Upper lobe of left lung (tissue), 6 donors: Measurements from ENCODE around the gene FAM177A1. TPM values are rescaled to one million over a fixed set of nuclear protein-coding genes. Genes with fewer than 3 reads are reported as not detected.
"Not testable (repeated sequence)": the region's sequence is repeated elsewhere in the genome, so short reads cannot be mapped to it uniquely, and the experiment has no call there.

Experiments used
- ATAC-seq, 2 donors: fragments of 200-7000 bp; cut with Tn5 transposase; one replicate each; pipeline ENCODE4 v1.9.1; 2022; ENCODE audit warnings: mild to moderate bottlenecking in 2 of 2, moderate library complexity in 2 of 2; ENCODE audit not compliant: low FRiP score in 2 of 2
- DNase-seq, 2 donors: peaks; one replicate each; pipeline ENCODE4 v3.0.0-alpha.2; 2019 to 2020
- H3K27ac ChIP-seq, 4 donors: fragments of 200-600 bp; sonication (generic); one replicate each; pipeline ENCODE4 v1.5.1; 2016 to 2019
- H3K27me3 ChIP-seq, 4 donors: fragments of 200-600 bp; sonication (generic); one replicate each; pipeline ENCODE4 v1.5.1; 2017 to 2019
- H3K36me3 ChIP-seq, 4 donors: fragments of 200-600 bp; sonication (generic); one replicate each; pipeline ENCODE4 v1.5.1; 2016 to 2019
- H3K4me1 ChIP-seq, 4 donors: fragments of 200-600 bp; sonication (generic); one replicate each; pipeline ENCODE4 v1.5.1; 2018 to 2019
- H3K4me3 ChIP-seq, 4 donors: fragments of 200-600 bp; sonication (generic); one replicate each; pipeline ENCODE4 v1.5.1; 2017 to 2019; ENCODE audit warnings: mild to moderate bottlenecking in 2 of 4, moderate library complexity in 1 of 4
- H3K9me3 ChIP-seq, 4 donors: fragments of 200-600 bp; sonication (generic); one replicate each; pipeline ENCODE4 v1.5.1; 2018 to 2019
- EP300 ChIP-seq, 4 donors: sonication (generic); formaldehyde crosslinking; IDR thresholded peaks; one replicate each; pipeline ENCODE4 v1.5.1; 2017; ENCODE audit warnings: antibody characterized with exemption in 4 of 4, control low read depth in 2 of 4
- POLR2A ChIP-seq, 4 donors: fragments of 450-650 bp; IDR thresholded peaks; one replicate each; pipeline ENCODE4 v1.5.1; 2016 to 2017; ENCODE audit warnings: antibody characterized with exemption in 4 of 4, mild to moderate bottlenecking in 2 of 4
- POLR2AphosphoS5 ChIP-seq, 2 donors: sonication (generic); formaldehyde crosslinking; IDR thresholded peaks; one replicate each; pipeline ENCODE4 v1.5.1; 2017; ENCODE audit warnings: antibody characterized with exemption in 2 of 2
- WGBS, 2 donors: methylation state at CpG; one replicate each; pipeline ENCODE4 v1.1.5; 2017 to 2018; 5-methylcytosine and 5-hydroxymethylcytosine counted together
- total RNA-seq, 6 donors: library from RNA; depleted of rRNA in 4 of 6; stranded (reverse); fragments of >200 nt in 4 of 6; gene quantifications; one replicate each; pipeline versions ENCODE4 v1.1.0 to v1.2.1, GENCODE V29; 2016 to 2021
- TF ChIP-seq, protein P1 (sequence below), 6 experiments: fragments of 450-650 bp in 4 of 6; fragments of 200-600 bp in 2 of 6; sonication (generic) in 2 of 6; IDR thresholded peaks; one replicate each; pipeline ENCODE4 v1.5.1; 2016 to 2019; ENCODE audit warnings: antibody characterized with exemption in 6 of 6
- donor health status: DM: no; HTN: no; CAD: no; lungs with moderate emphysema.
- donor health status: DM: no; HTN: yes; CAD: no; lungs with severe emphysema.

FAM177A1 gene
- total RNA-seq, 6 donors from 2014 or later: 88.5 to 221 (median 116) TPM

- ATAC-seq (no peak), DNase-seq (no peak)
- Histone ChIP-seq H3K27ac (no peak overlapping the region), H3K4me3 (no peak overlapping the region), H3K36me3 (peaks cover under 1 to 40% (median 20%) of the 10 kb centered on the region in 4 donors), H3K4me1 (no peaks in the 10 kb centered on the region), H3K9me3 (peaks cover 0 to 16% (median 14%) of the 10 kb centered on the region in 4 donors), H3K27me3 (no peaks in the 10 kb centered on the region)
- TF ChIP-seq EP300 (IDR thresholded peaks at IDR 0.05): no peak
- TF ChIP-seq POLR2AphosphoS5 (IDR thresholded peaks at IDR 0.05): no peak
- no peak for TF ChIP-seq POLR2A (IDR thresholded peaks at IDR 0.05)
- TF ChIP-seq, protein P1, sequence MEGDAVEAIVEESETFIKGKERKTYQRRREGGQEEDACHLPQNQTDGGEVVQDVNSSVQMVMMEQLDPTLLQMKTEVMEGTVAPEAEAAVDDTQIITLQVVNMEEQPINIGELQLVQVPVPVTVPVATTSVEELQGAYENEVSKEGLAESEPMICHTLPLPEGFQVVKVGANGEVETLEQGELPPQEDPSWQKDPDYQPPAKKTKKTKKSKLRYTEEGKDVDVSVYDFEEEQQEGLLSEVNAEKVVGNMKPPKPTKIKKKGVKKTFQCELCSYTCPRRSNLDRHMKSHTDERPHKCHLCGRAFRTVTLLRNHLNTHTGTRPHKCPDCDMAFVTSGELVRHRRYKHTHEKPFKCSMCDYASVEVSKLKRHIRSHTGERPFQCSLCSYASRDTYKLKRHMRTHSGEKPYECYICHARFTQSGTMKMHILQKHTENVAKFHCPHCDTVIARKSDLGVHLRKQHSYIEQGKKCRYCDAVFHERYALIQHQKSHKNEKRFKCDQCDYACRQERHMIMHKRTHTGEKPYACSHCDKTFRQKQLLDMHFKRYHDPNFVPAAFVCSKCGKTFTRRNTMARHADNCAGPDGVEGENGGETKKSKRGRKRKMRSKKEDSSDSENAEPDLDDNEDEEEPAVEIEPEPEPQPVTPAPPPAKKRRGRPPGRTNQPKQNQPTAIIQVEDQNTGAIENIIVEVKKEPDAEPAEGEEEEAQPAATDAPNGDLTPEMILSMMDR (IDR thresholded peaks at IDR 0.05): no peak
- WGBS, 2 donors: 91 to 98% methylated on average over 4 to 5 of the region's 5 CpGs
Measured at GRCh38 chr14:35034440-35034833, 11.6 kb upstream of the FAM177A1 start.

GRCh38 chr14:35034944-35035554, 11.0 kb upstream of the FAM177A1 start:
- ATAC-seq, H3K4me3 ChIP-seq, DNase-seq, H3K27me3 ChIP-seq, H3K4me1 ChIP-seq, H3K27ac ChIP-seq: not testable (repeated sequence)
- WGBS, 2 donors: 90 to 92% methylated on average over 5 of the region's 5 CpGs
- Histone ChIP-seq H3K36me3 (peaks cover 0 to 34% (median 17%) of the 10 kb centered on the region in 4 donors), H3K9me3 (peaks cover 0 to 16% (median 14%) of the 10 kb centered on the region in 4 donors)

- H3K36me3 ChIP-seq, H3K4me1 ChIP-seq, H3K4me3 ChIP-seq, H3K27me3 ChIP-seq, ATAC-seq, H3K27ac ChIP-seq: not testable (repeated sequence)
- WGBS, 2 donors: 94 to 100% methylated on average over 1 to 11 of the region's 17 CpGs
- peaks cover 0 to 16% (median 14%) of the 10 kb centered on the region in 4 donors for H3K9me3 ChIP-seq
- DNase-seq: peak in 1 of 2 donors; percentile 60
Measured at GRCh38 chr14:35038312-35038711, 7.8 kb upstream of the FAM177A1 start.

DNA sequence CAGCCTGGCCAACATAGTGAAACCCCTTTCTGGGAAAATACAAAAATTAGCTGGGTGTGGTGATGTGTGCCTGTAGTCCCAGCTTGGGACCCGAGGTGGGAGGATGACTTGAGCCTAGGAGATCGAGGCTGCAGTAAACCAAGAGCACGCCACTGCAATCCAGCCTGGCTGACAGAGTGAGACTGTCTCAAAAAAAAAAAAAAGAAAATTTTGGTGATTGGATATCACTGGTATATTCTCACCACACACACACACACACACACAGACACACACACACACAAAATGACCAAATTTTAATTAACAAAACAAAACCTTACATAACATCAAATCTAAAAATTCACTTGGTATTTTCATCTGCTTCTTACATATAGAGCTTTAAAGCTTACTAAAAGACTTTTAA, 3.4 kb upstream of the FAM177A1 start:
- WGBS, 2 donors: 90 to 97% methylated on average over 3 of the region's 3 CpGs
- H3K4me3 ChIP-seq: no peak overlapping the region
- peaks cover 10 to 12% (median 11%) of the 10 kb centered on the region in 4 donors for H3K4me1 ChIP-seq
- no peak for ATAC-seq
- H3K9me3 ChIP-seq: no peaks in the 10 kb centered on the region
- TF ChIP-seq POLR2A (IDR thresholded peaks at IDR 0.05): no peak
- TF ChIP-seq POLR2AphosphoS5 (IDR thresholded peaks at IDR 0.05): no peak
- TF ChIP-seq EP300 (IDR thresholded peaks at IDR 0.05): no peak
- TF ChIP-seq, protein P1 (IDR thresholded peaks at IDR 0.05): no peak
- no peak overlapping the region for H3K27ac ChIP-seq
- no peaks in the 10 kb centered on the region for H3K36me3 ChIP-seq
- DNase-seq: no peak
- no peaks in the 10 kb centered on the region for H3K27me3 ChIP-seq

DNA sequence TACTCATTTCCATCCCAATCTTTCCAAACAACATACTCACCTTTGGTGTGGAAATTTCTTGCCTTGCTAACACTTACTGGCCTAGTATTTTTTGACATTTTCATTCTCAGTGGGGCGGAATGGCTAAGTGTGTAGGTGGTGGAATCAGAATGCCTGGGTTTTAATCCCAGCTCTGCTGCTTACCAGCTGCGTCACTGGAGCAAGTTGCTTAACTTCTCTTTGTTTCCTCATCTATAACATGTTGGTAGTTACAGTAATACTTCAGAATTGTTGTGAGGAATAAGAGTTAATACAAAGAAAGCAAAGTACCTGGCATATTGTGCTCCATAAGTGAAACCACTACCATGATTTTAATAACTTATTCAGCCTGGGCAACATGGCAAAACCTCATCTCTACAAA, 3.0 kb upstream of the FAM177A1 start:
- Histone ChIP-seq H3K9me3 (no peaks in the 10 kb centered on the region), H3K36me3 (no peaks in the 10 kb centered on the region), H3K27ac (no peak overlapping the region), H3K27me3 (no peaks in the 10 kb centered on the region), H3K4me3 (no peak overlapping the region), H3K4me1 (peaks cover 13 to 16% (median 14%) of the 10 kb centered on the region in 4 donors)
- DNase-seq: no peak
- WGBS, 2 donors: 93 to 94% methylated on average over 2 of the region's 2 CpGs
- ATAC-seq: no peak
- TF ChIP-seq EP300 (IDR thresholded peaks at IDR 0.05) (no peak), POLR2AphosphoS5 (IDR thresholded peaks at IDR 0.05) (no peak), POLR2A (IDR thresholded peaks at IDR 0.05) (no peak)
- TF ChIP-seq, protein P1 (IDR thresholded peaks at IDR 0.05): no peak
